Loucy (cell line): ENCODE results near the gene CPEB4.

Experiments used
- H2AFZ ChIP-seq: fragments of 200-600 bp; sonication (generic); 2 replicates; pipeline ENCODE4 v1.6.0; 2016; ENCODE audit warnings: antibody characterized with exemption, mild to moderate bottlenecking, low read length, moderate library complexity
- H3F3A ChIP-seq: fragments of 200-600 bp; 2 replicates; pipeline ENCODE4 v1.6.0; 2016; ENCODE audit warnings: antibody characterized with exemption, low read depth, mild to moderate bottlenecking
- H3K27me3 ChIP-seq: fragments of 200-600 bp; sonication (generic); 2 replicates; pipeline ENCODE4 v1.6.1; 2014; ENCODE audit warnings: low read length, mild to moderate bottlenecking; ENCODE audit not compliant: insufficient read depth, poor library complexity, severe bottlenecking
- H3K36me3 ChIP-seq: fragments of 200-600 bp; sonication (generic); 2 replicates; pipeline ENCODE4 v1.6.1; 2016; ENCODE audit warnings: low read length; ENCODE audit not compliant: insufficient read depth
- H3K4me1 ChIP-seq: fragments of 200-600 bp; sonication (generic); 2 replicates; pipeline ENCODE4 v1.5.1; 2014; ENCODE audit warnings: low read length, mild to moderate bottlenecking; ENCODE audit not compliant: insufficient read depth, poor library complexity, severe bottlenecking
- H3K4me2 ChIP-seq: fragments of 200-600 bp; sonication (generic); 2 replicates; pipeline ENCODE4 v1.6.0; 2014; ENCODE audit warnings: antibody characterized with exemption, low read length, low read depth, mild to moderate bottlenecking; ENCODE audit not compliant: poor library complexity, severe bottlenecking
- H3K4me3 ChIP-seq: fragments of 200-600 bp; sonication (generic); 2 replicates; pipeline ENCODE4 v1.5.1; 2014; ENCODE audit warnings: low read length, mild to moderate bottlenecking, mixed read lengths; ENCODE audit not compliant: poor library complexity, severe bottlenecking
- H3K79me2 ChIP-seq: fragments of 200-600 bp; sonication (generic); 2 replicates; pipeline ENCODE4 v1.6.1; 2014; ENCODE audit warnings: low read length; ENCODE audit not compliant: insufficient read depth
- H3K9ac ChIP-seq: fragments of 200-600 bp; sonication (generic); 2 replicates; pipeline ENCODE4 v1.6.0; 2014; ENCODE audit warnings: mild to moderate bottlenecking, low read depth, low read length, moderate library complexity; ENCODE audit not compliant: poor library complexity, severe bottlenecking
- H3K9me2 ChIP-seq: fragments of 200-600 bp; sonication (generic); replicated peaks from 2 replicates; pipeline ENCODE4 v1.6.1; 2016; ENCODE audit warnings: low read depth, low read length, mixed read lengths
- H3K9me3 ChIP-seq: fragments of 200-600 bp; sonication (generic); 2 replicates; pipeline ENCODE4 v1.6.1; 2014; ENCODE audit warnings: mild to moderate bottlenecking, antibody characterized with exemption, low read length, low read depth; ENCODE audit not compliant: insufficient read depth
- H4K20me1 ChIP-seq: fragments of 200-600 bp; sonication (generic); 2 replicates; pipeline ENCODE4 v1.6.0; 2014; ENCODE audit warnings: antibody characterized with exemption, low read length, mild to moderate bottlenecking; ENCODE audit not compliant: insufficient read depth, poor library complexity, severe bottlenecking
- EZH2phosphoT487 ChIP-seq: fragments of 200-600 bp; IDR thresholded peaks from 2 replicates; pipeline ENCODE4 v1.6.1; 2018; ENCODE audit warnings: antibody characterized with exemption, mild to moderate bottlenecking, moderate library complexity, borderline replicate concordance
- TF ChIP-seq, protein P1 (sequence below): fragments of 200-600 bp; sonication (generic); conservative IDR thresholded peaks from 2 replicates; pipeline ENCODE4 v1.5.1; 2014; ENCODE audit warnings: mild to moderate bottlenecking, antibody characterized with exemption, low read length

CPEB4 gene

DNA sequence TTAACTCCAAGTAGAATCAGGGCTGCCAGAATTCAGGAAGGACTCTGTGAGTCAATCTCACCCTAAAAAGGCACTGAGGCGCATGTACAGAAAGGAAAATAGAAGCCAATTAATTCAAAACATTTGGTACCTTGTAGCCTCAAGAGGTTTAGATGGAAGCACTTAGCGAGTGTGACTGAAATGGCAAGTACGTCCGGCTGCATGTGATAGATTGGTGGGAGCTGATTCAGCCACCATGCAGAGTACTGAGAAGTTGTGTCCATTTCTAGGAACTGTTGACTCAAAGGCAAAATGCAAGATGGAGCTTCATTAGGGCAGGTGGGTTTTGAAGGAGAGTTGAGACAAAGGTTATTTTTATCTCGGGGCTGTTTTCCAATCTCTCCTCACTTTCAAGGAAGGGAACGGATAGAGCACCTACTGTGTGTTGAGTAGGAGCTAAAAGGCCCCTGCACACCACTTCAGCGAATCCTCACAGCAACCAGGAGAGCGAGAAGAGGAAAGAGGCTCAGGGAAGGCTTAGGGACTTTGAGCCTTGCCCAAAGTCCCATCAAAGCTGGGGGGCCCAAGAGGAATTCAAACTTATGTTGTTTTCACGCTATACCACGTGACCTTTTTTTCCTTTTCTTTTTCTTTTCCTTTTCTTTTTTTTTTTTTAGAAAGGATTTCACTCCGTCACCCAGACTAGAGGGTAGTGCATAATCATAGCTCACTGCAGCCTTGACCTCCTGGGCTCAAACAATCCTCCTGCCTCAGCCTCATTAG is 34.6 kb upstream of the CPEB4 start:
- no peak overlapping the region for H3K9ac ChIP-seq
- H3K4me2 ChIP-seq = no peak overlapping the region
- H3K9me2 ChIP-seq = no peaks in the 10 kb centered on the region
- no peak overlapping the region for H2AFZ ChIP-seq
- H3K36me3 ChIP-seq = no peaks in the 10 kb centered on the region
- H3K79me2 ChIP-seq = no peaks in the 10 kb centered on the region
- H4K20me1 ChIP-seq = no peaks in the 10 kb centered on the region
- TF ChIP-seq, protein P1, sequence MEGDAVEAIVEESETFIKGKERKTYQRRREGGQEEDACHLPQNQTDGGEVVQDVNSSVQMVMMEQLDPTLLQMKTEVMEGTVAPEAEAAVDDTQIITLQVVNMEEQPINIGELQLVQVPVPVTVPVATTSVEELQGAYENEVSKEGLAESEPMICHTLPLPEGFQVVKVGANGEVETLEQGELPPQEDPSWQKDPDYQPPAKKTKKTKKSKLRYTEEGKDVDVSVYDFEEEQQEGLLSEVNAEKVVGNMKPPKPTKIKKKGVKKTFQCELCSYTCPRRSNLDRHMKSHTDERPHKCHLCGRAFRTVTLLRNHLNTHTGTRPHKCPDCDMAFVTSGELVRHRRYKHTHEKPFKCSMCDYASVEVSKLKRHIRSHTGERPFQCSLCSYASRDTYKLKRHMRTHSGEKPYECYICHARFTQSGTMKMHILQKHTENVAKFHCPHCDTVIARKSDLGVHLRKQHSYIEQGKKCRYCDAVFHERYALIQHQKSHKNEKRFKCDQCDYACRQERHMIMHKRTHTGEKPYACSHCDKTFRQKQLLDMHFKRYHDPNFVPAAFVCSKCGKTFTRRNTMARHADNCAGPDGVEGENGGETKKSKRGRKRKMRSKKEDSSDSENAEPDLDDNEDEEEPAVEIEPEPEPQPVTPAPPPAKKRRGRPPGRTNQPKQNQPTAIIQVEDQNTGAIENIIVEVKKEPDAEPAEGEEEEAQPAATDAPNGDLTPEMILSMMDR = no peak
- no peak for TF ChIP-seq EZH2phosphoT487
- no peaks in the 10 kb centered on the region for H3F3A ChIP-seq
- H3K9me3 ChIP-seq = no peaks in the 10 kb centered on the region
- H3K4me3 ChIP-seq = no peak overlapping the region
- no peaks in the 10 kb centered on the region for H3K27me3 ChIP-seq
- no peaks in the 10 kb centered on the region for H3K4me1 ChIP-seq

DNA sequence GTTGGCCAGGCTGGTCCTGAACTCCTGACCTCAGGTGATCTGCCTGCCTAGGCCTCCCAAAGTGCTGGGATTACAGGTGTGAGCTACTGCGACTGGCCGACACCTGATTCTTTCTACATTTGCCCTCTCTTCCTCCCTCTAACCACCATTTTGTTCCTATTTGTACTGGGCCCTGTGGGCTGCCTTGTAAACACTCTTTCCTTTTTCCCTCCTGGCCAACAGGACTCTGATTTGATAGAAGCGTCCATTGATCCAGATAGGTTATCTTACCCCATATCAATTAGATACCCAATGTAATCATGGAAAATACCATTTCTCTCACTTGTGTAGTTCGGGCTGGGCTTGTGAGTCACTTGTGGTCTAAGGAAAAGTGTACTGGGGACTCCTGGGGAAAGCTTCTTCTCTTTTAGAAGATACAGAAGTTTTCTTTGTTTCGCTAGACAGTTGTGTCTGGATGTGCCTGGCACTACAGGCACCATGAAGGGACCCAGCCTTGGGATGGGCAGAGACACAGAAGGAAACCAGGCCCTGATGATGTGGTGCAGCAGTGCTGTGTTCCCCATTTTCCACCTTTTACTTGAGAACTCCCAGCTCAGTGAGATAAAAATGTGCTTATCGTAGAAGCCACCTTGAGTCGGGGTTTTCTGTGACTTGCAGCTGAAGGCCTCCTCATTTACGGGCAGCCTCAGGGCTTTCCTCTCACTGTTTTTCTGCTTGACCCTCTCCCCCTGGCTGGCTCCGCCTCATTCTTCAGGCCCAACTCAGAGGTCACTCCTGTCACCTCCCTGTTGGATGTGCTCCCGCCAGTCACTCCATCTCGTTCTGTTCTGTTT is 32.8 kb upstream of the CPEB4 start:
- no peaks in the 10 kb centered on the region for H4K20me1 ChIP-seq
- H3K4me3 ChIP-seq = no peak overlapping the region
- H3K4me1 ChIP-seq = no peaks in the 10 kb centered on the region
- H3K4me2 ChIP-seq = no peak overlapping the region
- no peaks in the 10 kb centered on the region for H3K27me3 ChIP-seq
- TF ChIP-seq, protein P1 = no peak
- TF ChIP-seq EZH2phosphoT487 = no peak
- no peaks in the 10 kb centered on the region for H3F3A ChIP-seq
- no peaks in the 10 kb centered on the region for H3K9me2 ChIP-seq
- no peaks in the 10 kb centered on the region for H3K36me3 ChIP-seq
- H3K9me3 ChIP-seq = no peaks in the 10 kb centered on the region
- no peak overlapping the region for H2AFZ ChIP-seq
- H3K79me2 ChIP-seq = no peaks in the 10 kb centered on the region
- no peak overlapping the region for H3K9ac ChIP-seq

GRCh38 chr5:173855995-173856656 is 32.0 kb upstream of the CPEB4 start:
- Histone ChIP-seq H3K27me3 (no peaks in the 10 kb centered on the region), H4K20me1 (no peaks in the 10 kb centered on the region), H3K9ac (no peak overlapping the region), H3K4me1 (no peaks in the 10 kb centered on the region), H3K36me3 (no peaks in the 10 kb centered on the region), H3K9me2 (no peaks in the 10 kb centered on the region), H3K9me3 (no peaks in the 10 kb centered on the region), H3K4me2 (no peak overlapping the region), H2AFZ (no peak overlapping the region), H3F3A (no peaks in the 10 kb centered on the region), H3K79me2 (no peaks in the 10 kb centered on the region), H3K4me3 (no peak overlapping the region)
- TF ChIP-seq, protein P1 = no peak
- TF ChIP-seq EZH2phosphoT487 = no peak
